ENCODE measurements around the gene SMARCA5. TPM values are rescaled to one million over a fixed set of nuclear protein-coding genes. Genes with fewer than 3 reads are reported as not detected.

SMARCA5 gene
- total RNA-seq, 4 donors from 2014 or later, result 13.6 to 28.4 (median 22.9) TPM

- Histone ChIP-seq H3K36me3 (no peaks in the 10 kb centered on the region), H3K27me3 (no peaks in the 10 kb centered on the region), H3K27ac (no peak overlapping the region), H3K4me3 (no peak overlapping the region), H3K4me1 (no peaks in the 10 kb centered on the region), H3K9me3 (no peaks in the 10 kb centered on the region)
- intact Hi-C loops (cut with DNase I), result no loop called here
- TF ChIP-seq CTCF (IDR thresholded peaks at IDR 0.05), result no peak
- no peak for DNase-seq
- WGBS, 2 donors, result 46 to 72% methylated on average over 1 of the region's 1 CpG
Observed at GRCh38 chr4:143502231-143502630, 11.3 kb upstream of the SMARCA5 start.

- intact Hi-C loops (cut with DNase I), result no loop called here
- TF ChIP-seq CTCF (IDR thresholded peaks at IDR 0.05) (no peak), POLR2A (IDR thresholded peaks at IDR 0.05) (no peak)
- no peak overlapping the region for H3K27ac ChIP-seq
- no peaks in the 10 kb centered on the region for H3K27me3 ChIP-seq
- no peak for DNase-seq
- WGBS, 2 donors, result 100% methylated on average over 1 of the region's 1 CpG
- no peaks in the 10 kb centered on the region for H3K36me3 ChIP-seq
- H3K9me3 ChIP-seq, result no peaks in the 10 kb centered on the region
- no peak overlapping the region for H3K4me3 ChIP-seq
- no peaks in the 10 kb centered on the region for H3K4me1 ChIP-seq
Observed at GRCh38 chr4:143506031-143506430, 7.5 kb upstream of the SMARCA5 start.

DNA sequence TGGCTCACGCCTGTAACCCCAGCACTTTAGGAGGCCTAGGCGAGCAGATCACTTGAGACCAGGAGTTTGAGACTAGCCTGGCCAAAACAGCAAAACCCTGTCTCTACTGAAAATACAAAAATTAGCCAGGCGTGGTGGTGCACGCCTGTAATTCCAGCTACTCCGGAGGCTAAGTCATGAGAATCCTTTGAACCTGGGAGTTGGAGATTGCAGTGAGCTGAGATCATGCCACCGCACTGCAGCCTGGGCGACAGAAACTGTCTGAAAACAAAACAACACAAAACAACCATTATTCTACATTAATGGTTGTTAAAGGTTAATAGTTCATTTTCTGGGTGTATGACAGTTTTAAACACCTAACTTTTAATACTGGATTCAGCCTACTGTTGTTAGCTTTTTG, 1.6 kb upstream of the SMARCA5 start:
- no peak overlapping the region for H3K4me3 ChIP-seq
- H3K27me3 ChIP-seq, result no peaks in the 10 kb centered on the region
- no peak overlapping the region for H3K27ac ChIP-seq
- whole genome bisulfite sequencing, 2 donors, result 93 to 99% methylated on average over 7 of the region's 7 CpGs
- H3K4me1 ChIP-seq, result peaks cover 7 to 33% (median 13%) of the 10 kb centered on the region in 3 donors
- TF ChIP-seq POLR2A (IDR thresholded peaks at IDR 0.05) (no peak), CTCF (IDR thresholded peaks at IDR 0.05) (no peak)
- H3K36me3 ChIP-seq, result no peaks in the 10 kb centered on the region
- H3K9me3 ChIP-seq, result no peaks in the 10 kb centered on the region
- DNase-seq, result no peak
- intact Hi-C loops (cut with DNase I), result no loop called here

GRCh38 chr4:143512978-143513313, 556 bp upstream of the SMARCA5 start:
- H3K9me3 ChIP-seq, result no peaks in the 10 kb centered on the region
- intact Hi-C loops (cut with DNase I), result no loop called here
- H3K4me1 ChIP-seq, result peaks cover 7 to 43% (median 13%) of the 10 kb centered on the region in 3 donors
- TF ChIP-seq CTCF (IDR thresholded peaks at IDR 0.05) (no peak), POLR2A (IDR thresholded peaks at IDR 0.05) (peak in 1 of 4 donors; percentile 44)
- H3K4me3 ChIP-seq, result peak overlapping the region; percentile 82 to 93 (median 88)
- DNase-seq, result no peak
- no peaks in the 10 kb centered on the region for H3K27me3 ChIP-seq
- peaks cover 0 to 8% (median 0%) of the 10 kb centered on the region in 3 donors for H3K36me3 ChIP-seq
- 0 to 2% methylated on average over 13 to 17 of the region's 18 CpGs for WGBS, 2 donors
- peak overlapping the region; percentile 93 to 99 (median 98) for H3K27ac ChIP-seq

- peak overlapping the region; percentile 82 to 93 (median 88) for H3K4me3 ChIP-seq
- TF ChIP-seq CTCF (IDR thresholded peaks at IDR 0.05) (no peak), POLR2A (IDR thresholded peaks at IDR 0.05) (no peak)
- peaks cover 0 to 19% (median 0%) of the 10 kb centered on the region in 3 donors for H3K36me3 ChIP-seq
- 0% methylated on average over 10 to 11 of the region's 13 CpGs for WGBS, 2 donors
- no peaks in the 10 kb centered on the region for H3K27me3 ChIP-seq
- no peak for DNase-seq
- no peaks in the 10 kb centered on the region for H3K9me3 ChIP-seq
- H3K27ac ChIP-seq, result peak overlapping the region; percentile 93 to 99 (median 98)
- peaks cover 7 to 55% (median 13%) of the 10 kb centered on the region in 3 donors for H3K4me1 ChIP-seq
- intact Hi-C loops (cut with DNase I), result no loop called here
Observed at GRCh38 chr4:143514169-143514495, 630 bp downstream of the SMARCA5 start.

Measured in esophagus squamous epithelium (tissue), 5 donors.